Measurements from ENCODE around the gene PRRT1.

PRRT1 gene

DNA sequence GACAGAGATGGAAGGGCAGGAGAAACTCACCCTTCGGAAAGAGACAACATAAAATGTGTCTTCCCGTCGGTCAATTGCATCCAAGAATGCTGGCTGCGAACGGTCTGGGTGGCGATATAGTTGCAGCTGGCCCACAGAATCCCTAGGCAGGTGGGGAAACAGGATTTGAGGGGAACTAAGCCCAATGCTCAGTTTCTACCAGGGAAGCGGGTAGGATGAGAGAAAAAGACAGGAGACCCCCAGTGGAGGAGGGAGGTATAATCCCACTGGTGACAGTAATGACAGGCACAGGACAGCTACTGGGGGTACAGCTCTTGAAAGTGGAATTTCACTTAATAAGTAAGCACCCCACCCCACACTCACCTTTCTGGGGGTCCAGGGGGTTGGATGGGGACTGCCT lies 35.1 kb downstream of the PRRT1 start:
- H3K4me1 Mint-ChIP-seq: peaks cover 17% of the 10 kb centered on the region
- H3K27me3 Mint-ChIP-seq (ENCODE audit: low read depth, poor library complexity): peaks cover 4% of the 10 kb centered on the region
- TF ChIP-seq, protein P1, sequence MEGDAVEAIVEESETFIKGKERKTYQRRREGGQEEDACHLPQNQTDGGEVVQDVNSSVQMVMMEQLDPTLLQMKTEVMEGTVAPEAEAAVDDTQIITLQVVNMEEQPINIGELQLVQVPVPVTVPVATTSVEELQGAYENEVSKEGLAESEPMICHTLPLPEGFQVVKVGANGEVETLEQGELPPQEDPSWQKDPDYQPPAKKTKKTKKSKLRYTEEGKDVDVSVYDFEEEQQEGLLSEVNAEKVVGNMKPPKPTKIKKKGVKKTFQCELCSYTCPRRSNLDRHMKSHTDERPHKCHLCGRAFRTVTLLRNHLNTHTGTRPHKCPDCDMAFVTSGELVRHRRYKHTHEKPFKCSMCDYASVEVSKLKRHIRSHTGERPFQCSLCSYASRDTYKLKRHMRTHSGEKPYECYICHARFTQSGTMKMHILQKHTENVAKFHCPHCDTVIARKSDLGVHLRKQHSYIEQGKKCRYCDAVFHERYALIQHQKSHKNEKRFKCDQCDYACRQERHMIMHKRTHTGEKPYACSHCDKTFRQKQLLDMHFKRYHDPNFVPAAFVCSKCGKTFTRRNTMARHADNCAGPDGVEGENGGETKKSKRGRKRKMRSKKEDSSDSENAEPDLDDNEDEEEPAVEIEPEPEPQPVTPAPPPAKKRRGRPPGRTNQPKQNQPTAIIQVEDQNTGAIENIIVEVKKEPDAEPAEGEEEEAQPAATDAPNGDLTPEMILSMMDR (IDR thresholded peaks at IDR 0.05): peak; percentile 47
- peaks cover 38% of the 10 kb centered on the region for H3K36me3 Mint-ChIP-seq (ENCODE audit: low read depth)
- DNase-seq: no peak
- H3K4me3 Mint-ChIP-seq: no peak overlapping the region
- H3K27ac Mint-ChIP-seq: no peak overlapping the region
- H3K9me3 Mint-ChIP-seq: no peaks in the 10 kb centered on the region

DNA sequence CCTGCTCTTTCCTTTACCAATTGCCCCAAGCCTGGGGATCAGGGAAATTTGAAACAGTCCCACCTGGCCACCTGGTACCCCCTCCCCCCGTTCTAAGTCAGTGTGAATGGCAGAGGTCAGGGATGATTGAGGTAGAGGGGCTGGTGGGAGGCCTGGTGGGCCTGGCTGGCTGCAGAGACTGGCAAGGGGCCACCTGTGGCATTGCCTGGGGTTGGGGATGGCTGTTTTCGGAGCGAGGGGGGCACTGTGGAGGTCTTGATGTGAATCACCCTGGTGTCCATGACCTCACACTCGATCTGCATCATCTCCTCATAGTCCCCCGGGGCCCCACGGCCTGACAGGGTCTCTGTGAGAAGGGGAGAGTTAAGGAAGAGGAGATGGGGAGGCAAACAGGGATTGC lies 36.1 kb downstream of the PRRT1 start:
- H3K4me3 Mint-ChIP-seq: no peak overlapping the region
- DNase-seq: no peak
- H3K4me1 Mint-ChIP-seq: peaks cover 17% of the 10 kb centered on the region
- TF ChIP-seq, protein P1 (IDR thresholded peaks at IDR 0.05): no peak
- H3K27me3 Mint-ChIP-seq (ENCODE audit: low read depth, poor library complexity): peaks cover 10% of the 10 kb centered on the region
- H3K9me3 Mint-ChIP-seq: no peaks in the 10 kb centered on the region
- peaks cover 30% of the 10 kb centered on the region for H3K36me3 Mint-ChIP-seq (ENCODE audit: low read depth)
- H3K27ac Mint-ChIP-seq: peak overlapping the region; percentile 30

DNA sequence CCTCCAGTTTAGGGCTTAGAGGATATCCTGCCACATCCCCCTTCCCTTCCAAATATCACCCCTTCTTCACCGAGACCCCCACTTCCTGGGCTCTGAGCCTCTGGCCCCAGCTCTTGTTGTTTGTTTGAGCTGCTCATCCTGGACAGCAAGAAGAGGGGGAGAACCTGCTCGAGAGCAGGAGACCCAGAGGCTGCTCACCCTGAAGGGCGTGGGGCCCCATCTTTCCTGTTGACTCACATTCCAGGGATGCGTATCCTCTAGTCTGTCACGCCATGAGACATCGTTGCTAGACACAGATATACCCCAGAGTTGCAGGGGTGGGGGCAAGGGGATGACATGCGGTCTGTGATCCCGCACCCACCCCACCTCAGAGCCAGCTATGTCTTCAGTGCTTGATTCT lies 36.9 kb downstream of the PRRT1 start:
- no peak for DNase-seq
- peak overlapping the region; percentile 81 for H3K27ac Mint-ChIP-seq
- no peaks in the 10 kb centered on the region for H3K9me3 Mint-ChIP-seq
- peaks cover 19% of the 10 kb centered on the region for H3K4me1 Mint-ChIP-seq
- H3K4me3 Mint-ChIP-seq: no peak overlapping the region
- H3K27me3 Mint-ChIP-seq (ENCODE audit: low read depth, poor library complexity): peaks cover 17% of the 10 kb centered on the region
- H3K36me3 Mint-ChIP-seq (ENCODE audit: low read depth): peaks cover 28% of the 10 kb centered on the region
- TF ChIP-seq, protein P1 (IDR thresholded peaks at IDR 0.05): no peak

DNA sequence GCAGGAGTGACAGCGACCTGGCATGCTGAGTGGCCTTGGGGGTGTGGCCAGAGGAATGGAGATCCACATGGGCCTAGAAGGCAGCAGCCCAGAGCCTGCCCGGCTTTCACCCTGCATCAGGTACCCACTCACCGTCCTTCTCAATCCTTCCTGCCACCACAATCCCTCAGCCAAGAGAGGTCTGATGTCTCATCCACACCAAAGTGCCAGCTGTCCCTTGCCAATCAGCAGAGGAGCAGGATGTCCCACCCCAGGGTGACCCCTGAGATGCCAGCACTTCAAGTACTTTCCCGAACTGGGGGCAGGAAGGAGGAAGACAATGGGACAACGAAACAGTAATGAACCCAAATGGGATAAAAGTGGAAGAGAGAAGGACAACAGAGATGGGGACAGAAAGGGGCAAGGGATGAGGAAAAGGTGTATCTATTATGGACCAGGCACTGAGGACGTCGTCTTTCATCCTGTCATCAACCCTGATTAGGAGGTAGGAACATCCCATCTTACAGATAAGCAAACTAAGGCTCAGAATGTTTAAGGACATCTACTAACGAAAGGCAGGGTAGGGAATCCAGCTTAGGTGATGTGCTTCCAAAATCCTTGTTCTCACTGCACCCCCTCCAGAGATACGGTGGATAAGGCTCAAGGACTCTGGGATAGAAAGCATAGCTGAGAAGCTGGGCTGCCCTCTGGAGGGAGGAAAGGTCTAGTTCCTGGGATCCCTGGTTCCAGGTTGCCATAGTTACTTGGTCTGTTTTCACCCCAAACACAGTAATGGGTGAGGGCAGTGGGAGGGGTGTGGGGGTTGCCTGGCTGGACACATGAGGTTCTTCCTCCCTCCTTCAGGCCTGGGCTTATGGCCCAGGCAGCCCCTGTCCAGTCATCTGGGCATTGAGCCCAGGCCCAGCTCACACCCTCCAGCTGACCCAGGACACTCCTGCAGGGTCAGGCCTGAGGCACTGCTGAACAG lies 38.1 kb downstream of the PRRT1 start:
- peaks cover 27% of the 10 kb centered on the region for H3K27me3 Mint-ChIP-seq (ENCODE audit: low read depth, poor library complexity)
- peak; percentile 40 for DNase-seq
- H3K4me3 Mint-ChIP-seq: no peak overlapping the region
- TF ChIP-seq, protein P1 (IDR thresholded peaks at IDR 0.05): no peak
- H3K4me1 Mint-ChIP-seq: peaks cover 20% of the 10 kb centered on the region
- H3K9me3 Mint-ChIP-seq: no peaks in the 10 kb centered on the region
- H3K27ac Mint-ChIP-seq: peak overlapping the region; percentile 63
- peaks cover 27% of the 10 kb centered on the region for H3K36me3 Mint-ChIP-seq (ENCODE audit: low read depth)

DNA sequence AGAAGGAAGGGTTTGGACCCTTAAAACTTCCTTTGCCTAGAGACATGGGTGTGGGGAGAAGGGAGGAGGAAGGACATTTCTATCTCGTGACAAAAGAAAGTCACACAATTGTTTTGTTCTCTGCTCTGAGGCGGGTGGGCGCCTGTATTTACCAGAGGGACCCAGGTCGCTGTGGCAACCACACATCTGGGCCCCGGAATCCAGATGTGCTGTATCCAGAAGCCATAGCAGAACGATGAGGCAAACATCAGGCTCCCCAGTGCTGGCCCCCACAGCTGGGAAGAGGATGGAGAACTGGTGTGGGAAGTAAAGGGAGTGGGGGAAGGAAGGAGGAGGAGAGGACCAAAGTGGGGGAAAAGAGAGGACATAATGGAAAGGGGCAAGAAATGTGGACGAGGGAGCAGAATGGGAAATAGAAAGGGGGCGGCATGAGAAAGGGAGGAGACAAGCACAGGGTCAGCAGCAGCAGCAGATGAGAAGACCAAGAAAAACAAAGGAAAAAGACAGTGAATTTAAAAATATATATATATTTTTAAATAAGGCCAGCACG lies 39.2 kb downstream of the PRRT1 start:
- peaks cover 24% of the 10 kb centered on the region for H3K36me3 Mint-ChIP-seq (ENCODE audit: low read depth)
- peak overlapping the region; percentile 26 for H3K27ac Mint-ChIP-seq
- H3K27me3 Mint-ChIP-seq (ENCODE audit: low read depth, poor library complexity): peaks cover 39% of the 10 kb centered on the region
- H3K4me3 Mint-ChIP-seq: no peak overlapping the region
- no peak for DNase-seq
- no peaks in the 10 kb centered on the region for H3K9me3 Mint-ChIP-seq
- TF ChIP-seq, protein P1 (IDR thresholded peaks at IDR 0.05): no peak
- H3K4me1 Mint-ChIP-seq: peaks cover 31% of the 10 kb centered on the region
